HFF-Myc (cell line): ENCODE data around the gene MAGED2.
A peak's percentile ranks its signal among the peaks of the same experiment; 100 is the strongest.
"Not testable (repeated sequence)": the region's sequence is repeated elsewhere in the genome, so short reads cannot be mapped to it uniquely, and the experiment has no call there.

ENCODE experiments used
- DNase-seq: peaks from one replicate; pipeline ENCODE4 v3.0.0-alpha.2; 2011; ENCODE audit warnings: low read depth; ENCODE audit errors: extremely low read depth
- H3K4me3 ChIP-seq: replicated peaks from 2 replicates; pipeline ENCODE4 v1.5.1; 2011; ENCODE audit warnings: low read depth, mild to moderate bottlenecking, control low read depth, low read length
- CTCF ChIP-seq: IDR thresholded peaks from 2 replicates; pipeline ENCODE4 v1.5.1; 2012; ENCODE audit warnings: mild to moderate bottlenecking, low read depth, low read length, control low read depth; ENCODE audit errors: missing control alignments

MAGED2 gene, protein sequence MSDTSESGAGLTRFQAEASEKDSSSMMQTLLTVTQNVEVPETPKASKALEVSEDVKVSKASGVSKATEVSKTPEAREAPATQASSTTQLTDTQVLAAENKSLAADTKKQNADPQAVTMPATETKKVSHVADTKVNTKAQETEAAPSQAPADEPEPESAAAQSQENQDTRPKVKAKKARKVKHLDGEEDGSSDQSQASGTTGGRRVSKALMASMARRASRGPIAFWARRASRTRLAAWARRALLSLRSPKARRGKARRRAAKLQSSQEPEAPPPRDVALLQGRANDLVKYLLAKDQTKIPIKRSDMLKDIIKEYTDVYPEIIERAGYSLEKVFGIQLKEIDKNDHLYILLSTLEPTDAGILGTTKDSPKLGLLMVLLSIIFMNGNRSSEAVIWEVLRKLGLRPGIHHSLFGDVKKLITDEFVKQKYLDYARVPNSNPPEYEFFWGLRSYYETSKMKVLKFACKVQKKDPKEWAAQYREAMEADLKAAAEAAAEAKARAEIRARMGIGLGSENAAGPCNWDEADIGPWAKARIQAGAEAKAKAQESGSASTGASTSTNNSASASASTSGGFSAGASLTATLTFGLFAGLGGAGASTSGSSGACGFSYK

DNA sequence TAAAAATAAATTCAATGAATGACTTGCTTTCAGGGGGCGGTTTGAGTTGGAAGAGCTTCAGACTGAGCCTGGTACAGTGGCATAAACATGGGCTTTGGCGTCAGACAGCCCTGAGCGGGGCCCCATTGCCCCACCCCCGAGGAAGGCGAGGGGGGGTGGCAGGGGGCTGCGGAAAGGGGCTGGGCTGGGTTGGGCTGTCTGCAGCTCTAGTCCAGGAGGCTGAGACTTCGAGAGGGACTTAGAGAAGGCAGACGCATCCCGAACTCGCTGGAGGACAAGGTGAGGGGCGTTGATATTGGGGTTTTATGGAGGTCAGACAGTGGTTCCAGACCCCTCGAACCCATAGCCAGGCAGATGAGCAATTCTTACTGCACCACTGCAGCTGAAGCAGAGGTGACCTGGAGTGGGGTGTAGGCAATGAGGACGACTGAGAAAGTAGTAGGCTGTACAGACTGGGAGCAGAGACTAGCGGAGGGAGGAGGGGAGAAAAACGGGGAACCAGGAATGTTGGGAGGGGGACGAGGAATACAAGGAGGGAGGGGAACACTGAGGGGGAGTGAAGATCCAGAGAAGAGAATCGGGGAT is at the start of gene MAGED2:
TSS of gene MAGED2 (plus strand) at position 222 of the 585 bp plus-strand sequence. CDS start 1,587 bp downstream, outside the sequence.
- no peak for DNase-seq
- H3K4me3 ChIP-seq: peak within 1 kb of the TSS; percentile 65
- no peak for TF ChIP-seq CTCF

- no peak for DNase-seq
- H3K4me3 ChIP-seq: no peak overlapping the region
- TF ChIP-seq CTCF: no peak
These were observed 49.2 kb upstream of the MAGED2 start for GRCh38 chrX:54758114-54759055.

GRCh38 chrX:54774391-54775094 is 33.0 kb upstream of the MAGED2 start:
- not testable (repeated sequence) for DNase-seq, H3K4me3 ChIP-seq

DNA sequence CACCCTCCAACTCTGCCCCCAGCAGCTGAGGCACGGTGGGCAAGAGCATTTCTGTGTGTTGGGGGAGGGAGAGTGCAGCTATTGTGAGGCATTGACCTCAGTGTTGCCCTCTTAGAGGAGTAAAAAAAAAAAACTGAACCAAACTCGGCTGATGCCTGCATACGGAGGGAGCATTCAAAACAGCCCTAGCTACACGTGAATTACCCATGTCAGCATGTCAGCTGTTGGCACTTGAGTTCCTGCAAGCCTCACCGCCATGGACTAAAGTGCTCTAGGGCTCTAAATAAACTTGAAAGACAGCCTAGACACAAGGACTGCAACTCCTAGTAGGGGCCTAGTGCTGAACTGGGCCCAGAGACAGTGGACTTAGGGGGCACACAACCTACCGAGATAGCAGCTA is 31.5 kb upstream of the MAGED2 start:
- no peak for DNase-seq
- no peak for TF ChIP-seq CTCF
- H3K4me3 ChIP-seq: no peak overlapping the region

DNA sequence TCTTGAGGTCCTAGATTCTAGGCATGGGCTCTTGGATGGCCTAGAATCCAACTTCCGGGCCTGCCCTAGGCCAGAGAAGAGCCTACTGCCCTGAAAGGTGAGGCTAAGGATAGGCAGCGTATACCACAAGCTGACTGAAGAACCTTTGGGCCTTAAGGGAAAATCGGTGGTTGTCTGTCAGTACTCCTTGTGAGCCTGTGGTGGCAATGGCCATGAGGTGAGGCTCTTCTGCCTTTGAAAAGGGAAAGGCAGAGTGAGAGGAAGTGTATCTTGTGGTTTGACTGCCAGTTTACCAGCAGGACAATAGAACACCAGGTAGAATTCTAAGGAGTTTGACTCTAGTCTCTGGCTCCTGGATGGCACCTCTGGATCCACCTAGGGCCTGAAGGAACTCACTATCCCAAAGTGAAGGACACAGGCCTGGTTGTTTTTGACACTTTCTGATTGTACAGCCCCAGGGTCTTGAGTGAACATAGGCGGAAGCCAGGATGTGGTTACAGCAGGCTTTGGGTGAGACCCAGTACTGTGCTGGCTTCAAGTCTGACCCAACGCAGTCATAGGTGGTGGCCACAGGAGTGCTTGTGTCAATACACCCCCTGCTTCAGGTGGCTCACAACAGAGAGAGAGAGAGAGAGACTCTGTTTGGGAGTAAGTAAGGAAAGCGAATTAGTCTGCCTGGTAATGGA is 30.4 kb upstream of the MAGED2 start:
- TF ChIP-seq CTCF: no peak
- H3K4me3 ChIP-seq: no peak overlapping the region
- no peak for DNase-seq

DNA sequence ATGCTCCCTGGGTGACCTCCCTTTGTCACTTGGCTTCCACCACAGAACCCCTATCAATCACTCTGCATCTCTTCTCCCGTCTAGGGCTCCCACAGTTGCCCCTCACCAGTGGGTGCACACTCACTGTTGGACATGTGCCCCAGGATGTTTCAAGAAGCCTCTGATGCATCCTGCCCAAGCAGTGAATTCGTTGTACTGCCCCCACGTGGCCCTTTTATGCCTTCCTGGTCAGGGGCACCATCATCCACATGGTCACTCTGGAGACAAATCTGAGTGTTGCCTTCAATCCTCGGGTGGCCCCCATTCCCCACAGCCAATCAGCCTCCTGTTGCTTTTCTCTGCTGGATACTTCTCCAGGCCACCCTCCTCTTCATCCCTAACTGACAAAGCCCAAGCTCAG is 21.6 kb upstream of the MAGED2 start:
- peak; percentile 20 for TF ChIP-seq CTCF
- no peak for DNase-seq
- H3K4me3 ChIP-seq: no peak overlapping the region
